GM23338 (cell line): ENCODE results near the gene ARL11. TPM values are rescaled to one million over a fixed set of nuclear protein-coding genes. Genes with fewer than 3 reads are reported as not detected.

Experiments used
- ATAC-seq: fragments of 200-7000 bp; cut with Tn5 transposase; 3 replicates; pipeline ENCODE4 v1.9.1; 2020
- DNase-seq: peaks from one replicate; pipeline ENCODE4 v3.0.0-alpha.2; 2015; ENCODE audit warnings: low spot score
- H2AFZ ChIP-seq: fragments of 200-600 bp; sonication (generic); 2 replicates; pipeline ENCODE4 v1.8.0; 2016; ENCODE audit warnings: antibody characterized with exemption, mild to moderate bottlenecking, moderate library complexity
- H3F3A ChIP-seq: fragments of 200-600 bp; sonication (generic); replicated peaks from 2 replicates; pipeline ENCODE4 v1.8.0; 2017; ENCODE audit warnings: antibody characterized with exemption, mixed run types, low read depth
- H3K27ac ChIP-seq: fragments of 200-600 bp; sonication (generic); 2 replicates; pipeline ENCODE4 v1.6.1; 2016; ENCODE audit warnings: low read depth
- H3K27me3 ChIP-seq: fragments of 200-600 bp; sonication (generic); 2 replicates; pipeline ENCODE4 v1.8.0; 2016; ENCODE audit warnings: mild to moderate bottlenecking, mixed run types, moderate library complexity; ENCODE audit not compliant: insufficient read depth
- H3K36me3 ChIP-seq: fragments of 200-600 bp; sonication (generic); 2 replicates; pipeline ENCODE4 v1.8.0; 2016; ENCODE audit warnings: mild to moderate bottlenecking; ENCODE audit not compliant: insufficient read depth
- H3K4me1 ChIP-seq: fragments of 200-600 bp; sonication (generic); 2 replicates; pipeline ENCODE4 v1.8.0; 2016; ENCODE audit warnings: mild to moderate bottlenecking, moderate library complexity; ENCODE audit not compliant: insufficient read depth
- H3K4me2 ChIP-seq: fragments of 200-600 bp; sonication (generic); 2 replicates; pipeline ENCODE4 v1.7.1; 2017; ENCODE audit warnings: mixed run types
- H3K4me3 ChIP-seq: fragments of 200-600 bp; sonication (generic); 2 replicates; pipeline ENCODE4 v1.6.1; 2016; ENCODE audit warnings: mixed run types
- H3K79me2 ChIP-seq: fragments of 200-600 bp; sonication (generic); replicated peaks from 2 replicates; pipeline ENCODE4 v1.8.0; 2017; ENCODE audit warnings: mild to moderate bottlenecking; ENCODE audit not compliant: insufficient read depth
- H3K9me2 ChIP-seq: fragments of 200-600 bp; sonication (generic); 2 replicates; pipeline ENCODE4 v1.8.0; 2017; ENCODE audit not compliant: insufficient read depth
- H4K20me1 ChIP-seq: fragments of 200-600 bp; sonication (generic); replicated peaks from 2 replicates; pipeline ENCODE4 v1.8.0; 2017; ENCODE audit warnings: mild to moderate bottlenecking; ENCODE audit not compliant: insufficient read depth
- H3K27ac Mint-ChIP-seq: 2 replicates; pipeline ENCODE4 v1.8.0; 2020; ENCODE audit warnings: inconsistent platforms, mild to moderate bottlenecking, moderate library complexity, mixed read lengths
- H3K27me3 Mint-ChIP-seq: 3 replicates; pipeline ENCODE4 v1.8.0; 2022; ENCODE audit warnings: low read depth, mild to moderate bottlenecking, moderate library complexity, mixed read lengths, inconsistent platforms; ENCODE audit not compliant: insufficient read depth, poor library complexity
- H3K36me3 Mint-ChIP-seq: 3 replicates; pipeline ENCODE4 v1.8.0; 2021; ENCODE audit warnings: low read depth, mild to moderate bottlenecking, inconsistent platforms, moderate library complexity, mixed read lengths
- H3K4me1 Mint-ChIP-seq: 3 replicates; pipeline ENCODE4 v1.8.0; 2020; ENCODE audit warnings: mild to moderate bottlenecking, inconsistent platforms, mixed read lengths
- H3K4me3 Mint-ChIP-seq: 3 replicates; pipeline ENCODE4 v1.8.0; 2021; ENCODE audit warnings: moderate library complexity, mild to moderate bottlenecking, inconsistent platforms, mixed read lengths
- H3K9me3 Mint-ChIP-seq: 3 replicates; pipeline ENCODE4 v1.8.0; 2020; ENCODE audit warnings: moderate library complexity, mild to moderate bottlenecking, inconsistent platforms, mixed read lengths
- CREB1 ChIP-seq: fragments of 250-450 bp; sonication (Bioruptor Pico); IDR thresholded peaks from 2 replicates; pipeline ENCODE4 v1.5.0; 2020; ENCODE audit warnings: low read depth, mild to moderate bottlenecking, moderate library complexity
- EZH2 ChIP-seq: fragments of 200-600 bp; sonication (generic); IDR thresholded peaks from one replicate; pipeline ENCODE4 v1.8.0; 2017; ENCODE audit warnings: antibody characterized with exemption, mild to moderate bottlenecking, low read depth; ENCODE audit not compliant: unreplicated experiment
- EZH2phosphoT487 ChIP-seq: fragments of 200-600 bp; sonication (generic); IDR thresholded peaks from one replicate; pipeline ENCODE4 v1.8.1; 2018; ENCODE audit warnings: antibody characterized with exemption; ENCODE audit not compliant: unreplicated experiment
- JUNB ChIP-seq: IDR thresholded peaks from one replicate; pipeline ENCODE4 v1.6.1; 2016; ENCODE audit warnings: antibody characterized with exemption; ENCODE audit not compliant: unreplicated experiment
- NANOG ChIP-seq: IDR thresholded peaks from 2 replicates; pipeline ENCODE4 v1.6.1; 2016; ENCODE audit warnings: antibody characterized with exemption, borderline replicate concordance
- POLR2AphosphoS5 ChIP-seq: IDR thresholded peaks from 2 replicates; pipeline ENCODE4 v1.6.1; 2016; ENCODE audit warnings: antibody characterized with exemption, low read depth
- STAT1 ChIP-seq: IDR thresholded peaks from one replicate; pipeline ENCODE4 v1.6.1; 2016; ENCODE audit warnings: antibody characterized with exemption; ENCODE audit not compliant: unreplicated experiment
- ZNF114 ChIP-seq: fragments of 250-450 bp; sonication (Bioruptor Pico); IDR thresholded peaks from 2 replicates; pipeline ENCODE4 v1.5.0; 2020; ENCODE audit warnings: mild to moderate bottlenecking, moderate library complexity
- ZNF331 ChIP-seq: fragments of 250-450 bp; sonication (Bioruptor Pico); IDR thresholded peaks from 2 replicates; pipeline ENCODE4 v1.5.0; 2020; ENCODE audit warnings: low read depth, mild to moderate bottlenecking, moderate library complexity
- polyA plus RNA-seq: library from polyadenylated mRNA; unstranded; fragments of >200 nt; fragmentation: Nextera tagmentation; extraction: Ambion mirVana; gene quantifications from 2 replicates; pipeline ENCODE4 v1.2.1, GENCODE V29; 2016
- total RNA-seq: library from RNA; depleted of rRNA; stranded (reverse); fragments of >200 nt; shearing (Covaris generic); gene quantifications from 2 replicates; pipeline ENCODE4 v1.2.3, GENCODE V29; 2014
- TF ChIP-seq, protein P1 (sequence below): IDR thresholded peaks from 2 replicates; pipeline ENCODE4 v1.6.1; 2016; ENCODE audit warnings: antibody characterized with exemption
- TF ChIP-seq, protein P2 (sequence below): IDR thresholded peaks from one replicate; pipeline ENCODE4 v1.6.1; 2018; ENCODE audit warnings: antibody characterized with exemption; ENCODE audit not compliant: unreplicated experiment
- TF ChIP-seq, protein P3 (sequence below), 2 experiments: fragments of 200-600 bp in 1 of 2; sonication (generic) in 1 of 2; conservative IDR thresholded peaks; 2 replicates each; pipeline versions ENCODE4 v1.5.1 to v1.6.1; 2016 to 2017; ENCODE audit warnings: antibody characterized with exemption in 2 of 2, low read depth in 2 of 2, mild to moderate bottlenecking in 2 of 2, moderate library complexity in 1 of 2
- TF ChIP-seq, protein P4 (sequence below): fragments of 250-450 bp; sonication (Bioruptor Pico); IDR thresholded peaks from 2 replicates; pipeline ENCODE4 v1.5.0; 2020; ENCODE audit warnings: mild to moderate bottlenecking, moderate library complexity

Gene ARL11
- total and polyA plus RNA-seq, 2 experiments from 2014 or later = 0.32 to 0.52 TPM

DNA sequence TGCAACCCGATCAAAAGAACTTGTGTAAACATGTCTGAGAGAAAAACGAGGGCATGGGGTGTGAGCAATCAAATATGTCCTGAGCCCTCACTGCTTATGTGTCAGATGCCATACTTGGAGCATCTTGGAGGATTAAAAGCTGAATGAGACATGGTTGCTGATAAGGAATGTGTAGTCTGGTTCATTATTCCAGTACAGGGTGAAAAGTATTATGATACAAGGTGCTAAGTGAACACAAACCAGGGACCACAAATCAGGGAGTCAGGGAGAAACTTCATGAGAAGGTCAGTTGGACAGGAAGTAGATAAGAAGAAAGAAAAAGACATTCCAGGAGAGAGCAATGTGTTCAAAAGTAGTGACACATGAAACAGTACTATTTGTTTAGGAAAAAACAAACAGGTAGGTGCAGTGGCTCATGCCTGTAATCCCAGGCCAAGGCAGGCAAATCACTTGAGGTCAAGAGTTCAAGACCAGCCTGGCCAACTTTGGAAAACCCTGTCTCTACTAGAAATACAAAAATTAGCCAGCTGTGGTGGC is 40.9 kb upstream of the ARL11 start:
- H3K36me3 ChIP-seq = no peaks in the 10 kb centered on the region
- peaks cover 9% of the 10 kb centered on the region; the same call in 1 of the 2 replicates for H3K27me3 ChIP-seq
- ATAC-seq (no peak), DNase-seq (no peak)
- Mint-ChIP-seq H3K4me3 (no peak overlapping the region), H3K4me1 (peaks cover 15% of the 10 kb centered on the region; the same call in 2 of the 3 replicates), H3K9me3 (peaks cover 13% of the 10 kb centered on the region), H3K36me3 (0 out of 3 replicates have a peak, but pooled peaks cover 2% of the 10 kb centered on the region), H3K27ac (no peak overlapping the region), H3K27me3 (peaks cover 3% of the 10 kb centered on the region)
- H3F3A ChIP-seq = 0 out of 2 replicates have a peak, but pooled peaks cover 4% of the 10 kb centered on the region
- H3K4me3 ChIP-seq = no peak overlapping the region
- TF ChIP-seq, protein P1, sequence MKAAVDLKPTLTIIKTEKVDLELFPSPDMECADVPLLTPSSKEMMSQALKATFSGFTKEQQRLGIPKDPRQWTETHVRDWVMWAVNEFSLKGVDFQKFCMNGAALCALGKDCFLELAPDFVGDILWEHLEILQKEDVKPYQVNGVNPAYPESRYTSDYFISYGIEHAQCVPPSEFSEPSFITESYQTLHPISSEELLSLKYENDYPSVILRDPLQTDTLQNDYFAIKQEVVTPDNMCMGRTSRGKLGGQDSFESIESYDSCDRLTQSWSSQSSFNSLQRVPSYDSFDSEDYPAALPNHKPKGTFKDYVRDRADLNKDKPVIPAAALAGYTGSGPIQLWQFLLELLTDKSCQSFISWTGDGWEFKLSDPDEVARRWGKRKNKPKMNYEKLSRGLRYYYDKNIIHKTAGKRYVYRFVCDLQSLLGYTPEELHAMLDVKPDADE = no peak
- TF ChIP-seq ZNF331 (CRISPR knock-in tag) = no peak
- TF ChIP-seq POLR2AphosphoS5 = no peak
- TF ChIP-seq EZH2 = no peak
- no peak for TF ChIP-seq JUNB
- TF ChIP-seq, protein P2, sequence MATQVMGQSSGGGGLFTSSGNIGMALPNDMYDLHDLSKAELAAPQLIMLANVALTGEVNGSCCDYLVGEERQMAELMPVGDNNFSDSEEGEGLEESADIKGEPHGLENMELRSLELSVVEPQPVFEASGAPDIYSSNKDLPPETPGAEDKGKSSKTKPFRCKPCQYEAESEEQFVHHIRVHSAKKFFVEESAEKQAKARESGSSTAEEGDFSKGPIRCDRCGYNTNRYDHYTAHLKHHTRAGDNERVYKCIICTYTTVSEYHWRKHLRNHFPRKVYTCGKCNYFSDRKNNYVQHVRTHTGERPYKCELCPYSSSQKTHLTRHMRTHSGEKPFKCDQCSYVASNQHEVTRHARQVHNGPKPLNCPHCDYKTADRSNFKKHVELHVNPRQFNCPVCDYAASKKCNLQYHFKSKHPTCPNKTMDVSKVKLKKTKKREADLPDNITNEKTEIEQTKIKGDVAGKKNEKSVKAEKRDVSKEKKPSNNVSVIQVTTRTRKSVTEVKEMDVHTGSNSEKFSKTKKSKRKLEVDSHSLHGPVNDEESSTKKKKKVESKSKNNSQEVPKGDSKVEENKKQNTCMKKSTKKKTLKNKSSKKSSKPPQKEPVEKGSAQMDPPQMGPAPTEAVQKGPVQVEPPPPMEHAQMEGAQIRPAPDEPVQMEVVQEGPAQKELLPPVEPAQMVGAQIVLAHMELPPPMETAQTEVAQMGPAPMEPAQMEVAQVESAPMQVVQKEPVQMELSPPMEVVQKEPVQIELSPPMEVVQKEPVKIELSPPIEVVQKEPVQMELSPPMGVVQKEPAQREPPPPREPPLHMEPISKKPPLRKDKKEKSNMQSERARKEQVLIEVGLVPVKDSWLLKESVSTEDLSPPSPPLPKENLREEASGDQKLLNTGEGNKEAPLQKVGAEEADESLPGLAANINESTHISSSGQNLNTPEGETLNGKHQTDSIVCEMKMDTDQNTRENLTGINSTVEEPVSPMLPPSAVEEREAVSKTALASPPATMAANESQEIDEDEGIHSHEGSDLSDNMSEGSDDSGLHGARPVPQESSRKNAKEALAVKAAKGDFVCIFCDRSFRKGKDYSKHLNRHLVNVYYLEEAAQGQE = no peak
- TF ChIP-seq, protein P3, sequence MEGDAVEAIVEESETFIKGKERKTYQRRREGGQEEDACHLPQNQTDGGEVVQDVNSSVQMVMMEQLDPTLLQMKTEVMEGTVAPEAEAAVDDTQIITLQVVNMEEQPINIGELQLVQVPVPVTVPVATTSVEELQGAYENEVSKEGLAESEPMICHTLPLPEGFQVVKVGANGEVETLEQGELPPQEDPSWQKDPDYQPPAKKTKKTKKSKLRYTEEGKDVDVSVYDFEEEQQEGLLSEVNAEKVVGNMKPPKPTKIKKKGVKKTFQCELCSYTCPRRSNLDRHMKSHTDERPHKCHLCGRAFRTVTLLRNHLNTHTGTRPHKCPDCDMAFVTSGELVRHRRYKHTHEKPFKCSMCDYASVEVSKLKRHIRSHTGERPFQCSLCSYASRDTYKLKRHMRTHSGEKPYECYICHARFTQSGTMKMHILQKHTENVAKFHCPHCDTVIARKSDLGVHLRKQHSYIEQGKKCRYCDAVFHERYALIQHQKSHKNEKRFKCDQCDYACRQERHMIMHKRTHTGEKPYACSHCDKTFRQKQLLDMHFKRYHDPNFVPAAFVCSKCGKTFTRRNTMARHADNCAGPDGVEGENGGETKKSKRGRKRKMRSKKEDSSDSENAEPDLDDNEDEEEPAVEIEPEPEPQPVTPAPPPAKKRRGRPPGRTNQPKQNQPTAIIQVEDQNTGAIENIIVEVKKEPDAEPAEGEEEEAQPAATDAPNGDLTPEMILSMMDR (conservative IDR thresholded peaks at IDR 0.05; ENCODE audit: low read depth in 2 of 2) = no peak
- TF ChIP-seq STAT1 = no peak
- TF ChIP-seq ZNF114 = no peak
- no peak for TF ChIP-seq NANOG
- TF ChIP-seq CREB1 = no peak
- TF ChIP-seq EZH2phosphoT487 = no peak
- TF ChIP-seq, protein P4, sequence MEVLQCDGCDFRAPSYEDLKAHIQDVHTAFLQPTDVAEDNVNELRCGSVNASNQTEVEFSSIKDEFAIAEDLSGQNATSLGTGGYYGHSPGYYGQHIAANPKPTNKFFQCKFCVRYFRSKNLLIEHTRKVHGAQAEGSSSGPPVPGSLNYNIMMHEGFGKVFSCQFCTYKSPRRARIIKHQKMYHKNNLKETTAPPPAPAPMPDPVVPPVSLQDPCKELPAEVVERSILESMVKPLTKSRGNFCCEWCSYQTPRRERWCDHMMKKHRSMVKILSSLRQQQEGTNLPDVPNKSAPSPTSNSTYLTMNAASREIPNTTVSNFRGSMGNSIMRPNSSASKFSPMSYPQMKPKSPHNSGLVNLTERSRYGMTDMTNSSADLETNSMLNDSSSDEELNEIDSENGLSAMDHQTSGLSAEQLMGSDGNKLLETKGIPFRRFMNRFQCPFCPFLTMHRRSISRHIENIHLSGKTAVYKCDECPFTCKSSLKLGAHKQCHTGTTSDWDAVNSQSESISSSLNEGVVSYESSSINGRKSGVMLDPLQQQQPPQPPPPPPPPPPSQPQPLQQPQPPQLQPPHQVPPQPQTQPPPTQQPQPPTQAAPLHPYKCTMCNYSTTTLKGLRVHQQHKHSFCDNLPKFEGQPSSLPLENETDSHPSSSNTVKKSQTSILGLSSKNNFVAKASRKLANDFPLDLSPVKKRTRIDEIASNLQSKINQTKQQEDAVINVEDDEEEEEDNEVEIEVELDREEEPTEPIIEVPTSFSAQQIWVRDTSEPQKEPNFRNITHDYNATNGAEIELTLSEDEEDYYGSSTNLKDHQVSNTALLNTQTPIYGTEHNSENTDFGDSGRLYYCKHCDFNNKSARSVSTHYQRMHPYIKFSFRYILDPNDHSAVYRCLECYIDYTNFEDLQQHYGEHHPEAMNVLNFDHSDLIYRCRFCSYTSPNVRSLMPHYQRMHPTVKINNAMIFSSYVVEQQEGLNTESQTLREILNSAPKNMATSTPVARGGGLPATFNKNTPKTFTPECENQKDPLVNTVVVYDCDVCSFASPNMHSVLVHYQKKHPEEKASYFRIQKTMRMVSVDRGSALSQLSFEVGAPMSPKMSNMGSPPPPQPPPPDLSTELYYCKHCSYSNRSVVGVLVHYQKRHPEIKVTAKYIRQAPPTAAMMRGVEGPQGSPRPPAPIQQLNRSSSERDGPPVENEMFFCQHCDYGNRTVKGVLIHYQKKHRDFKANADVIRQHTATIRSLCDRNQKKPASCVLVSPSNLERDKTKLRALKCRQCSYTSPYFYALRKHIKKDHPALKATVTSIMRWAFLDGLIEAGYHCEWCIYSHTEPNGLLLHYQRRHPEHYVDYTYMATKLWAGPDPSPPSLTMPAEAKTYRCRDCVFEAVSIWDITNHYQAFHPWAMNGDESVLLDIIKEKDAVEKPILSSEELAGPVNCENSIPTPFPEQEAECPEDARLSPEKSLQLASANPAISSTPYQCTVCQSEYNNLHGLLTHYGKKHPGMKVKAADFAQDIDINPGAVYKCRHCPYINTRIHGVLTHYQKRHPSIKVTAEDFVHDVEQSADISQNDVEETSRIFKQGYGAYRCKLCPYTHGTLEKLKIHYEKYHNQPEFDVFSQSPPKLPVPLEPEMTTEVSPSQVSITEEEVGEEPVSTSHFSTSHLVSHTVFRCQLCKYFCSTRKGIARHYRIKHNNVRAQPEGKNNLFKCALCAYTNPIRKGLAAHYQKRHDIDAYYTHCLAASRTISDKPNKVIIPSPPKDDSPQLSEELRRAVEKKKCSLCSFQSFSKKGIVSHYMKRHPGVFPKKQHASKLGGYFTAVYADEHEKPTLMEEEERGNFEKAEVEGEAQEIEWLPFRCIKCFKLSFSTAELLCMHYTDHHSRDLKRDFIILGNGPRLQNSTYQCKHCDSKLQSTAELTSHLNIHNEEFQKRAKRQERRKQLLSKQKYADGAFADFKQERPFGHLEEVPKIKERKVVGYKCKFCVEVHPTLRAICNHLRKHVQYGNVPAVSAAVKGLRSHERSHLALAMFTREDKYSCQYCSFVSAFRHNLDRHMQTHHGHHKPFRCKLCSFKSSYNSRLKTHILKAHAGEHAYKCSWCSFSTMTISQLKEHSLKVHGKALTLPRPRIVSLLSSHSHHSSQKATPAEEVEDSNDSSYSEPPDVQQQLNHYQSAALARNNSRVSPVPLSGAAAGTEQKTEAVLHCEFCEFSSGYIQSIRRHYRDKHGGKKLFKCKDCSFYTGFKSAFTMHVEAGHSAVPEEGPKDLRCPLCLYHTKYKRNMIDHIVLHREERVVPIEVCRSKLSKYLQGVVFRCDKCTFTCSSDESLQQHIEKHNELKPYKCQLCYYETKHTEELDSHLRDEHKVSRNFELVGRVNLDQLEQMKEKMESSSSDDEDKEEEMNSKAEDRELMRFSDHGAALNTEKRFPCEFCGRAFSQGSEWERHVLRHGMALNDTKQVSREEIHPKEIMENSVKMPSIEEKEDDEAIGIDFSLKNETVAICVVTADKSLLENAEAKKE (CRISPR knock-in tag) = no peak
- H2AFZ ChIP-seq = peak overlapping the region; percentile 100; the same call in 1 of the 2 replicates
- no peaks in the 10 kb centered on the region; the same call in 1 of the 2 replicates for H4K20me1 ChIP-seq
- H3K79me2 ChIP-seq = peaks cover 22% of the 10 kb centered on the region
- H3K27ac ChIP-seq = no peak overlapping the region
- H3K9me2 ChIP-seq = no peaks in the 10 kb centered on the region
- H3K4me2 ChIP-seq = no peak overlapping the region
- H3K4me1 ChIP-seq = peaks cover 18% of the 10 kb centered on the region
